HEK293 (cell line): ENCODE measurements around the gene CDK2AP2.

ENCODE experiments used
- CTCF ChIA-PET: fragments of 350-600 bp; formaldehyde crosslinking; extraction: SDS; loops from one replicate; lab custom pipeline; 2021; ENCODE audit warnings: antibody characterized with exemption; lab: Yijun Ruan, JAX
- POLR2A ChIA-PET: fragments of 300-600 bp; formaldehyde crosslinking; extraction: SDS; loops from one replicate; lab custom pipeline; 2020; ENCODE audit warnings: antibody characterized with exemption, inconsistent platforms; lab: Yijun Ruan, JAX
- H3K27ac ChIP-seq: fragments of 200-500 bp; sonication (Bioruptor generic); 2 replicates; pipeline ENCODE4 v1.5.1; 2014; ENCODE audit warnings: low read depth, low read length, control low read depth, inconsistent platforms; ENCODE audit errors: extremely low read depth
- H3K36me3 ChIP-seq, 2 experiments: fragments of 200-500 bp in 1 of 2; sonication (Bioruptor generic) in 1 of 2; 1 replicate in 1 of 2; 2 replicates in 1 of 2; pipeline ENCODE4 v1.5.1; 2014 to 2017; ENCODE audit warnings: inconsistent platforms in 2 of 2, low read length in 2 of 2; ENCODE audit not compliant: control insufficient read depth in 2 of 2, insufficient read depth in 1 of 2
- H3K4me1 ChIP-seq: fragments of 200-500 bp; sonication (Bioruptor generic); 2 replicates; pipeline ENCODE4 v1.5.1; 2014; ENCODE audit warnings: mild to moderate bottlenecking, low read length, inconsistent platforms; ENCODE audit not compliant: control insufficient read depth, insufficient read depth
- H3K4me3 ChIP-seq: 2 replicates; pipeline ENCODE4 v1.5.1; 2011; ENCODE audit warnings: low read depth, mild to moderate bottlenecking, control low read depth, low read length, moderate library complexity
- H3K9me3 ChIP-seq: fragments of 200-500 bp; sonication (Bioruptor generic); 2 replicates; pipeline ENCODE4 v1.5.1; 2014; ENCODE audit warnings: low read depth, low read length, inconsistent platforms; ENCODE audit not compliant: control insufficient read depth, insufficient read depth
- CTCF ChIP-seq: fragments of 450-650 bp; formaldehyde crosslinking; IDR thresholded peaks from 2 replicates; pipeline ENCODE4 v1.5.1; 2016; ENCODE audit warnings: missing biosample characterization, missing genetic modification characterization
- ELK4 ChIP-seq: IDR thresholded peaks from 2 replicates; pipeline ENCODE4 v1.6.1; 2011; ENCODE audit warnings: mild to moderate bottlenecking, low read depth, low read length, borderline replicate concordance
- HIC1 ChIP-seq: fragments of 450-650 bp; formaldehyde crosslinking; IDR thresholded peaks from 2 replicates; pipeline ENCODE4 v1.5.1; 2016; ENCODE audit warnings: missing biosample characterization, missing genetic modification characterization
- HOXA7 ChIP-seq: sonication (generic); formaldehyde crosslinking; IDR thresholded peaks from 2 replicates; pipeline ENCODE4 v1.8.1; 2022; ENCODE audit warnings: missing genetic modification reagents, borderline replicate concordance
- KLF9 ChIP-seq: fragments of 450-650 bp; formaldehyde crosslinking; IDR thresholded peaks from 2 replicates; pipeline ENCODE4 v1.5.1; 2016; ENCODE audit warnings: missing biosample characterization, missing genetic modification characterization, low read depth
- RBAK ChIP-seq: fragments of 450-650 bp; formaldehyde crosslinking; IDR thresholded peaks from 2 replicates; pipeline ENCODE4 v1.5.1; 2016; ENCODE audit warnings: missing biosample characterization, missing genetic modification characterization
- ZBTB11 ChIP-seq: fragments of 450-650 bp; formaldehyde crosslinking; conservative IDR thresholded peaks from 2 replicates; pipeline ENCODE4 v1.5.1; 2016; ENCODE audit warnings: low read depth, missing biosample characterization, missing genetic modification characterization
- ZFP3 ChIP-seq: fragments of 450-650 bp; formaldehyde crosslinking; IDR thresholded peaks from 2 replicates; pipeline ENCODE4 v1.5.1; 2016; ENCODE audit warnings: low read depth, missing biosample characterization, missing genetic modification characterization
- ZNF513 ChIP-seq: fragments of 450-650 bp; IDR thresholded peaks from 2 replicates; pipeline ENCODE4 v1.5.1; 2018; ENCODE audit warnings: missing biosample characterization, missing genetic modification characterization
- ZNF677 ChIP-seq: fragments of 450-650 bp; IDR thresholded peaks from 2 replicates; pipeline ENCODE4 v1.5.0; 2018; ENCODE audit warnings: missing biosample characterization, mild to moderate bottlenecking, missing genetic modification characterization, moderate library complexity
- ZSCAN23 ChIP-seq: fragments of 450-650 bp; formaldehyde crosslinking; IDR thresholded peaks from 2 replicates; pipeline ENCODE4 v1.5.1; 2016; ENCODE audit warnings: missing biosample characterization, missing genetic modification characterization
- ZXDB ChIP-seq: fragments of 450-650 bp; formaldehyde crosslinking; IDR thresholded peaks from 2 replicates; pipeline ENCODE4 v1.5.1; 2016; ENCODE audit warnings: missing biosample characterization, missing genetic modification characterization

Gene CDK2AP2

GRCh38 chr11:67495234-67496005 lies 12.5 kb downstream of the CDK2AP2 start:
- no peaks in the 10 kb centered on the region for H3K4me1 ChIP-seq
- H3K36me3 ChIP-seq: peaks cover 0 to 81% of the 10 kb centered on the region in 2 experiments; a peak in 1 of 3 replicates
- ChIA-PET CTCF (no interaction called here), POLR2A (no interaction called here)
- no peak overlapping the region for H3K27ac ChIP-seq
- no peaks in the 10 kb centered on the region for H3K9me3 ChIP-seq
- H3K4me3 ChIP-seq: no peak overlapping the region
- no peak for TF ChIP-seq ZSCAN23 (tag by site-specific recombination)
- TF ChIP-seq ZBTB11 (tag by site-specific recombination): no peak
- TF ChIP-seq ZFP3 (tag by site-specific recombination): no peak
- TF ChIP-seq HOXA7 (CRISPR knock-in tag): no peak
- no peak for TF ChIP-seq ZNF513
- TF ChIP-seq KLF9 (tag by site-specific recombination): no peak
- no peak for TF ChIP-seq ZXDB (tag by site-specific recombination)
- no peak for TF ChIP-seq ZNF677 (tag by site-specific recombination)
- TF ChIP-seq ELK4: no peak
- TF ChIP-seq, all 188 proteins: peak for 0

GRCh38 chr11:67494371-67495233 lies 13.4 kb downstream of the CDK2AP2 start:
- Histone ChIP-seq H3K36me3 (peaks cover 0 to 81% of the 10 kb centered on the region in 2 experiments; a peak in 1 of 3 replicates), H3K27ac (no peak overlapping the region), H3K4me3 (no peak overlapping the region), H3K4me1 (no peaks in the 10 kb centered on the region), H3K9me3 (no peaks in the 10 kb centered on the region)
- POLR2A ChIA-PET: interaction anchor here (0.5 kb wide), 1 partner anchor 17 kb away, joined by 6 read pairs; no protein-coding TSS in a partner anchor
- CTCF ChIA-PET: interaction anchor here (0.8 kb wide), 1 partner anchor 8 kb away, joined by 3 read pairs; no protein-coding TSS in a partner anchor
- no peak for TF ChIP-seq RBAK (tag by site-specific recombination)
- 0 out of 2 replicates have a peak, but pooled peaks have one; percentile 17 for TF ChIP-seq HIC1
- TF ChIP-seq CTCF (tag by site-specific recombination): no peak
